HL-60/S4 treated with phorbol 12-myristate 13-acetate at 8.2 ng/mL for 4 days and 3 days (cell line): ENCODE measurements around the gene GAL3ST3.
"Not testable (repeated sequence)": the region's sequence is repeated elsewhere in the genome, so short reads cannot be mapped to it uniquely, and the experiment has no call there.

Experiments
- in situ Hi-C: fragments of 300-500 bp; cut with MboI; formaldehyde crosslinking; loops from 2 replicates; pipeline ENCODE4 v1.15.0; 2022; ENCODE audit warnings: low sequenced_read_pairs

The GAL3ST3 gene

DNA sequence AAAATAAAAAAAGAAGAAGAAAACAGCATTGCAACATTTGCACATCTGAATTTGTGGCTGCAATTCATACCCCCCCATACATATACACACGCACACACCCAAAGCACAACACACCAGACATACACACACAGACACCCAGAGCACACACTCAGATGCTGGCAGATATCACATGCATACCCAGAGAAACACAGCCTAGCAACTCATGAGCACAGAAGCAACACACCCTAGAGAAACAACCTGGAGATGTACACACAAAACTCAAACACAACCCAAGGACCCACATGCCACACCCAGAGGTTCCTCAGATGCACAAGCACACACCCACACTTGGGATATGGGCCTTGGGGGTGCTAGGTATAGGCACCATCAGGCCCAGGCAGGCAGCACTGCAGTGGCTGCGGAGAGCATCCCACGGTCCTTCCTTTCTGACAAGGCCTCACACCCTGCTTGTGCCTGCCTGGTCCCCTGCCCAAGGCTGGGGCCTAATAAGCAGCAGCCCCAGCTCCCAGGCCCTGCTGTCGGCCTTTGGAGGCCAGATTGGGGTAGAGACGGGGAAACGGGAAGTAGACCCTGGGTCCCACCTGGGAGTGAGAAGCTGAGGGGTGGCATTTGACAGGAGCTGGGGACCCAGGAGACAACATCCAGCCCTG, 34.0 kb downstream of the GAL3ST3 start:
- in situ Hi-C loops: no loop called here

- in situ Hi-C loops: no loop called here
These were observed 35.2 kb downstream of the GAL3ST3 start for GRCh38 chr11:66013762-66014100.

- in situ Hi-C loops: no loop called here
These were observed 35.8 kb downstream of the GAL3ST3 start for GRCh38 chr11:66012946-66013761.

DNA sequence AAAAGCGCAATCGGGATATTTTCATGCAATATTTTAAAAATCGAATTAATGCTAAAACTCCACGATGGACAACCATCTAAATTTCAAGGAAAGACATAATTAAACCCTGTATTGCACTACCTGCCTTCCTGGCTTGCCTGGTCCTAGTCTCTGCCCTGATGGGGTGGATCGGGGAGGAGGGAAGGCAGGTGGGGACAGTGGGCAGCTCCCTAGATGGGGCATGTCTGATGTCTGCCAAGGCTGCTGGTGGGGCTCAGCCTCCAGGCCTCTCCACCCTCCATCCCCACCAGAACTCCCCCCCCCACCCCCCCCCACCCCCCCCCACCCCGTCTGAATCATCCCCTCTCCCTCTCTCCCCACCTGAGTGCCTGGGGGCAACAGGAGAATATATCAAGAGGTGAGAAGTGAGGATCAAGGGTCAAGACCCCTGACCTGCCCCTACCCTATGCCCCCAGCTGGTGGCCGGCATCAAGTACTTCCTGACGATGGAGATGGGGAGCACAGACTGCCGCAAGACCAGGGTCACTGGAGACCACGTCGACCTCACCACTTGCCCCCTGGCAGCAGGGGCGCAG, 36.5 kb downstream of the GAL3ST3 start:
- in situ Hi-C loops: no loop called here

GRCh38 chr11:66011785-66012303, 37.1 kb downstream of the GAL3ST3 start, which contains the start of gene CST6:
Gene CST6, plus strand, starts transcription at chr11:66012008. Its CDS starts 37 bp downstream, at chr11:66012045.
- in situ Hi-C loops: no loop called here

DNA sequence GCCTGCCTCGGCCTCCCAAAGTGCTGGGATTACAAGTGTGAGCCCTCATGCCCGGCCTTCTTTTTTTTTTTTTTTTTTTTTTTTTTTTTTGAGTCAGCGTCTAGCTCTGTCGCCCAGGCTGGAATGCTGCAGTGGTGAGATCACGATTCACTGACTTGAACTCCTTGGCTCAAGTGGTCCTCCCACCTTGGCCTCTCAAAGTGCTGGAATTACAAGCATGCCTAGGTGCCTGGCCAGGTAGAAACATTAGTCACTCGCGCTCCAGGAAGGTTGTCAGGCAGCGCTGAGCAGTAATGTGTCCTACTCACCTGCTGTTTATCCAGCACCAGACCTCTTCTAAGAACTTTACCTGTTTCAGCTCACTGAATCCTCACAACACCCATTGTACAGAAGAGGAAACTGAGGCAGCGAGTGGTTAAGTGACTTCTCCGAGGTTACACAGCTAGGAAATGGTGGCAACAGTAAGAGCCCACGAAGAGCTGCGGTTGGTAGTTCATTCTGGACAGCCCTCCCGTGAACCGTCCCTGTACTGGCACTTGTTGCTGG, 37.6 kb downstream of the GAL3ST3 start:
- in situ Hi-C loops: no loop called here

- in situ Hi-C loops: not testable (repeated sequence)
These were observed 38.9 kb downstream of the GAL3ST3 start for GRCh38 chr11:66010036-66010435.

DNA sequence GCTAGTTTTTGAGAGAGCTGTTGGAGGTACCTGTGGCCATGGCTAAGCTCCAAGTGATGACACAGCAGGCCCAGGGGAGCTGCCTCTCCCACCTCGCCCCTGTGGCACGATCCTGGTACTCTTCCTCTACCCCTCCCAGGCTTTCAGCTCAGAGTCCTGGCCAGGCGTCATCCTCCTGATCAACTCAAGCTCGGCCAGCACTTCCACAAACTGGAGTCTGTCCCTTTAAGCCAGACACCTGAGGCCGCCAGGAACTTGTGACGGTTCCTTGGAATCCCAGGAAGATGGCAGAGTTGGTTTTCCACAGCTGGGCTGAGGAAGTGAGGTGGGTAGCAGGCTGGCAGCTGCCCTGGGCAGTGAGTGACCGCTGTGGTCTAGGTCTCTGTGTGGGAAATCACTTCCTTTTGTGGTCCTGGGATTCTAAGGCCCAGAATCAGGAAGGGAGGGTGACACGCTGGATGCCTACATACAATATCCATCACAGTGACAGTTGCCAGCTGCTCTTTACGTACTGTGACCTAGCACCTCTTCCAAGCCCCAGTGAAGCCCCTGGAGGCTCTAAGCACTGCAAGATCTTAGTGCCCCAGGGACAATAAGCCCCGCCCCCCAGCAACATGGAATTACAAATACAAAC, 40.4 kb downstream of the GAL3ST3 start:
- in situ Hi-C loops: no loop called here

GRCh38 chr11:66008095-66008467, 40.9 kb downstream of the GAL3ST3 start:
- in situ Hi-C loops: no loop called here

- in situ Hi-C loops: no loop called here
These were observed 41.7 kb downstream of the GAL3ST3 start for GRCh38 chr11:66007201-66007634.

DNA sequence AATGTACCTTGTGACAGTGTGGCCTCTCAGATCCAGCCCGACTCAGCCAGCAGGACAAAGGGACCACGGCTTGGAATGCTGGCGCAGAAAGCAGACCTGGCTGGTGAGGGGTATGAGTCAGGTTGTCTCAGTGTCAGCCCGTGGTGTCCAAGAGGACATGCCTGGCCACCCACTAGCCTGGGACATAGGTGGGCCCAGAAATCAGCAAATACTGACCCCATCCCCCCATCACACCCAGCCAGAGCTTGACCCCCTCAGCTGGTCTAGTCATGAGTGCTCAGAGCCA, 42.1 kb downstream of the GAL3ST3 start:
- in situ Hi-C loops: no loop called here

GRCh38 chr11:66006134-66006890, 42.6 kb downstream of the GAL3ST3 start:
- in situ Hi-C loops: no loop called here

DNA sequence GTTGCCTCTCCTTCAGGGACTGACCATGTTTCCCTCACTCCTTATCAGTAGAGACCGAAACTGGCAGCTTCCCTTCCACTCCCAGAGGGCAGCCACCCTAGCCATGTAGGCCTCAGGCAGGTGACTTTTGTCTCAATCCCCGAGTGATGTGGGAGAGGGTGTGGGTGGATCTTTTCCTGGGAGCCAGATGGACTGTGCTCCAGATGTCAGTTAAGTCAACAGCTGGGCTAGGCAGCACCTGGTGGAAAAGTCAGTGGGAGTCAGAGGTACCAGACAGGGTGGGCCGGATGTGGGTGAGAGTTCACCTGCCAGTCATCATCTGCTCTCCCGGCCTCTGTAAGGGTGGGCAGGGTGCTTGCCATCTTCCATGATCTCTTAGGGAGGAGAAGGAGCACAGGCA, 44.8 kb downstream of the GAL3ST3 start:
- in situ Hi-C loops: no loop called here

DNA sequence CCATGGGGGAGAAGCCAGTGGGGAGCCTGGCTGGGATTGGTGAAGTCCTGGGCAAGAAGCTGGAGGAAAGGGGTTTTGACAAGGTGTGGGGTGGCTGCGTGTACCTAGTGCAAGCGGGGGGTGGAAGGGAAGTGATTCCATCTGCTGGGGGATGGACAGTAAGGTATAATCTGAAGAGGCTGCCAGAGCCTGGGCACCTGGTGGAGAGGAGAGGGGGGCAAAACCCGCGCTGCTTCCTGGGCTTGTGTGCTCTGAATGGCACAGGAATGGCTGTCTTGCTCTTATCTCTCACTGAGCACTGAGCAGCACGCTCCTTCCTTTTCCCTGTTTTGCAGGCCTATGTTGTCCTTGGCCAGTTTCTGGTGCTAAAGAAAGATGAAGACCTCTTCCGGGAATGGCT, 45.7 kb downstream of the GAL3ST3 start:
- in situ Hi-C loops: no loop called here

DNA sequence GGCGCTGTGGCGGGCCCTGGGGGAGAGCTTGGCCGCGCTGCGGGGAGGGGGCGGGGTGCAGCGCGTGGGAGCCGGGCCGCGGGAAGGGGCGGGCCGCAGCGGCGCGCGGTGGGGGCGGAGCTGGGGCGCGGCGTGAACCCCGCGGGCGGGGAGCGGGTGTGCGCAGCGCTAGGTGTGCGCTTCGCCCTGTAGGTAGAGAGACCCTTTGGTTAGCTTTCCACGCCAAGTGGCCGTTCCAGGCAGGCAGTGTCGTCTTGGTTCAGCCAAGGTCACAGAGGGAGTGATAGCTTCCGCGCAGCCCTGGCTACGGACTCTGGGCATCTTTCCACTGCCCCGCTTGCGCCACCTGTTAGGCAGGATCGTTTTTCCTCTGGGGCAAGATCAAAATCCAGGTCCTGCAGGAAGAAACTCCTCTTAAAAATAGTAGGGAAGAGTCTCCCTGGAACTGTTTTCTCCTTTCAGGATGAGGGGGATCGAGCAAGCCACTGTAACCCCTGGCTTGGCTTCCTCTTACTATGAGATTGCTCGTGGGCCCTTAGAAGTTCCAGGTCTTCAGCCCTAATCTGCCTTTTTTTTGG, 46.2 kb downstream of the GAL3ST3 start:
- in situ Hi-C loops: no loop called here

DNA sequence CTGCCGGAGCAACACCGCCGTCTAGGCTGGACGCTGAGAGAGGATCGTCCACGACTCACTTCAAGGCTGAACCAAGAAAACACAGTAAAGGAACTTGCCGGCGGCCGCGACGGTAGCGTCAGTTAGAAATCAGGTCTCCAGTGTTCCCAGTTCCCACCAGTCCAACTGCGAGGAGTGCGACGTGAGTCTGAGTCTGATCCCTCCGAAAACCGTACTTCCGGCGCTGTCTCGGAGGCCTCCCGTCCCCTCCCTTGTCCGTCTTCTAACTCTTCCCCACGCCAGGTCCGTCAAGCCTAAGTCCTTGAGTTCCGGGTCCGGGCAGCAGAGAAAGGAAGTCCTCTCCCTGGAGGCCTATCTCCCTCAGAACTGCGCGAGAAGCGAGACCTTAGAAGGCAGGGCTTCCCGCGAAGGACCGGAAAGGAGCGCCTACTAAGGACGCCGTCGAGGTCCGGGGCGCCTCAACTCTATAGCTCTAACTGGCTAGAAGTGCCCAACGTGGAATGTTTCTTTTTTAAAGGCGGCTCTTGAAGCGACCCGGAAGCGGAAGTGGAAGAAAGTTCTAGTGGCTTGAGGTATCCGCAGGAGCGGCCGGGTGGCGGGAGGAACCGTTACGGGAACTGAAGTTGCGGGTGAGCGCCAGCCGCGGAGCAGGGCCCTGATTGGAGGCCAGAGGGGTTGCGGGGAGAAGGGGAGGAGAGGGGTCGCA, 46.9 kb downstream of the GAL3ST3 start, which contains the start of the genes BANF1 and EIF1AD:
Gene BANF1, plus strand, starts transcription at position 562 of the 706 bp plus-strand sequence. CDS start 748 bp downstream, outside the sequence.
Gene EIF1AD, minus strand, starts transcription at position 216 of the 706 bp plus-strand sequence. CDS start 1,768 bp downstream, outside the sequence.
- in situ Hi-C loops: no loop called here

DNA sequence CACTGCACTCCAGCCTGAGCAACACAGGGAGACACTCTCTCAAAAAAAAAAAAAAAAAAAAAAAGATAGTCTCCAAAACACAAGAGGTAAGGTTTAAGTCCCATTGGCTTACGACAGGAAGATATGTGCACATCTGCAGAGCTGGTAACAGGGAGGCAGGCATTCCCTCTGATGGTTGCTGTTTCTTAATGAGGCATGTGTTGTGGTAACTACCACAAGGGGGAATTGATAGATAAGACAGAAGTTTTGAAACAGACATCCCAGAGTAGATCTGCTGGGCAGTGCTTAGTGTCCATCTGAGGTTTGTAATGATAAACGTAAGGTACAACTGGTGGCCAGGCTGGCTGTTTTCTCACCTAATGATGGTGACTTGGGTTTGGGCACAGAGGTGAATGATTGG, 51.7 kb downstream of the GAL3ST3 start:
- in situ Hi-C loops: loop anchor here (25.0 kb wide), 2 partner anchors 110 to 285 kb away; partner anchors contain the start of genes CCDC85B, CTSW, FIBP and KAT5

DNA sequence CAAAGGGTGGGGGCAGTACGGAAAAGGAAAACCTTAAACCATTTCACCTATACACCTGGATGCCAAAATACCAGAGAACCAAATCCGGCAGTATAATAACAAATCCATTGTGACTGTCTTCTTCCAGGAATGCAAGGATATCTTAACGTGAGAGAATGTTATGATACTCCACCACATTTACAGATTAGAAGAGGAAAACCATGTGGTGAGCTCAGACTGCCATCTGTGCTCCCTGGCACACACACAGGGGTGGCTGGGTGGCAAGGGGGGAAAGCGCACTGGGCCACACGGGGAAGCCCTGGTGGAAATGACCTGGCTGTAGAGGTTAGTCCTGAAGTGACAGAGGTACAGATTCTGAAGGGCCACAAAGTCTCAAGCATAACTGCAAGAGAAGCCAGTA, 56.9 kb downstream of the GAL3ST3 start:
- in situ Hi-C loops: loop anchor here (25.0 kb wide), 2 partner anchors 105 to 280 kb away; partner anchors contain the start of genes CCDC85B, CTSW, FIBP and KAT5
